Measurements from ENCODE around the gene POLR2I.

Gene POLR2I

DNA sequence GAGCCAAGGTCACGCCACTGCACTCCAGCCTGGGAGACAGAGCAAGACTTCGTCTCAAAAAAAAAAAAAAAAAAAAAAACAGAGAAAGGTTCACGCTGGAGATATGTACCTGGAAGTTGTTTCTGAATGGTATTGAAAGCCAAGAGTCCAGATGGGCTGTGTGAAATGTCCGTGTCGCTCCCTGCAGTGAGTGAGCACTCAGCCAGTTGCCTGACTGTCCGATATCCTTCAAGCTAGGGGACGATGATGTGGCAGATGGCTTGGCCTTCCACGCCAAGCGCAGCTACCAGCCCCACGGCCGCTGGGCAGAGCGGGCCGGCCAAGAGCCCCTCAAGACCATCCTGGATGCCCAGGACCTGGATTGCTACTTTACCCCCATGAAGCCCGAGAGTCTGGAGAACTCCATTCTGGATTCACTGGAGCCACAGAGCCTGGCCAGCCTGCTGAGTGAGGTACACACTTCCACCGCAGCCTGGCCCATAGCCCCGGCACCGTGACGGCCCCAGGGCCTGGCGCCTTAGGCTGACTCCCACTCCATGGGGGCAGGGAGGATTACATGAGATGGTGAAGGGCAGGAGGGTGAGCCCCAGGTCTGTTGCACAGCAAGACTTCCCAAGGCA lies 15.4 kb downstream of the POLR2I start:
- H3K27ac Mint-ChIP-seq = no peak overlapping the region
- no peaks in the 10 kb centered on the region for H3K4me1 Mint-ChIP-seq
- H3K9me3 Mint-ChIP-seq = no peaks in the 10 kb centered on the region
- DNase-seq = no peak
- ATAC-seq = no peak
- H3K27me3 Mint-ChIP-seq = no peaks in the 10 kb centered on the region
- H3K4me3 Mint-ChIP-seq = no peak overlapping the region
- peaks cover 21% of the 10 kb centered on the region for H3K36me3 Mint-ChIP-seq (ENCODE audit: low read depth)

DNA sequence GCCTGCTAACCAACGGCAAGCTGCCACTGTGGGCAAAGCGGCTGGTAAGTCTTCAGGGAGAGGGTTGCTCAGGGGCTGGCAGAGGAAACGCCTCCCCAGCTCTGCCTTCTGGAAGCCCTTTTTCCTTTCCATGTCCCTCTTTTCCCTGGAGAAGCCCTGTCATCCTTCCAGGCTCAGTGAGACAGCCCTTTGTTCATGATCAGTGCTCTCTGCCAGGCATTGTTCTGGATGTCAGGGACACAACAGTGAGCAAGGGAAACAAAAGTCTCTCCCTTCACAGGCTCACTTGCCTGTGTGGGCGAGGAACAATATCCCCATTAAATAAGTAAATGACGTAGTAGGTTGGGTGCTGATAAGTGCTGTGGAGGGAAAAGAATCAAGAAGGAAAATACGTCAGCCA lies 17.6 kb downstream of the POLR2I start:
- Mint-ChIP-seq H3K36me3 (ENCODE audit: low read depth) (peaks cover 31% of the 10 kb centered on the region), H3K4me3 (no peak overlapping the region), H3K27me3 (no peaks in the 10 kb centered on the region), H3K27ac (no peak overlapping the region), H3K4me1 (peaks cover 18% of the 10 kb centered on the region), H3K9me3 (no peaks in the 10 kb centered on the region)
- DNase-seq = no peak
- no peak for ATAC-seq

DNA sequence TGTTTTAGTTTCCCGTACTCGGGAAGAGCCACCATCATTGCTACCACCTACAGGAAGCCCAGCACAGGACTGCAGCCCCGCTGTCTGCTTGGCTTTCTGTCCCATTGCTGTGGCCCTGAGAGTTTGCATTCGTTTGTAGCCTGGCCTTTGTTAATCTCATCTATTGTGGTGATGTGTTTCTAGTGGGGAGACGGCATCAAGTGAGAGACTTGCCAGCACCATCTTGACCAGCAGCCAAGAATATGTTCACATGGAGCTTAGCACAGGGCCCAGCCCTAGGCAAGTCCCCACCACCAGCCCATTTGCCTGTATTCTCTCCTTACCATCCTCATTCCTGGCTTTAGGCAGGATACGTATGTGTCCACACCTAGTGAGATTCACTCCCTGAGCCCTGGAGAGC lies 21.0 kb downstream of the POLR2I start:
- Mint-ChIP-seq H3K4me1 (peaks cover 23% of the 10 kb centered on the region), H3K27ac (no peak overlapping the region), H3K9me3 (no peaks in the 10 kb centered on the region), H3K4me3 (no peak overlapping the region), H3K27me3 (no peaks in the 10 kb centered on the region), H3K36me3 (ENCODE audit: low read depth) (peaks cover 39% of the 10 kb centered on the region)
- no peak for DNase-seq
- no peak for ATAC-seq

DNA sequence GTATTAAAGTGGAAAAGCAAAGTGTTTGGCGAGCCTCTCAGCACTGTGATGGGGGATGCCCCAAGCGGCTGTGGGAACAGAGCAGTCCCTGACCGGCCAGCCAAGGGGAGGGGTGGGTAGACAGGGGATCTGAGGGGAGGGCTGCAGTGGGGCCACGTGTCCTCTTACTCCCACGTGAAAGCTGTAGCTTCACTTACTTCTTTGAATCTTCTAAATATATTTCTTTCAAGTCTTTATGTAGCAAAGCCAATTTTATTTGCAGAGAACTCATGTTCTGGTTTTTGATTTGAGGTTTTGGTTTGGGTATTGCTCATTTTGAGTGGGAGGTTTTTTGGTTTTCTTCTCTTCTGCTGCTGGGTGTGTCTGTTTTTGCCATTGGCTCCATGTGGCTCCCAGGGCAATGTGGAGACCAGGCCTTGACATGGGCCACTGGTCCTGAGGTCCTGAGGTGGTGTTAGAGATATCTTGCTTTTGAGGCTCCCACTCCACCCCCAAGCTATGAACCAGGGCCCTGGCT lies 21.5 kb downstream of the POLR2I start:
- no peaks in the 10 kb centered on the region for H3K9me3 Mint-ChIP-seq
- H3K36me3 Mint-ChIP-seq (ENCODE audit: low read depth) = peaks cover 37% of the 10 kb centered on the region
- no peak overlapping the region for H3K4me3 Mint-ChIP-seq
- peak; percentile 74 for ATAC-seq
- peak; percentile 37 for DNase-seq
- no peaks in the 10 kb centered on the region for H3K27me3 Mint-ChIP-seq
- H3K27ac Mint-ChIP-seq = peak overlapping the region; percentile 65
- peaks cover 23% of the 10 kb centered on the region for H3K4me1 Mint-ChIP-seq

DNA sequence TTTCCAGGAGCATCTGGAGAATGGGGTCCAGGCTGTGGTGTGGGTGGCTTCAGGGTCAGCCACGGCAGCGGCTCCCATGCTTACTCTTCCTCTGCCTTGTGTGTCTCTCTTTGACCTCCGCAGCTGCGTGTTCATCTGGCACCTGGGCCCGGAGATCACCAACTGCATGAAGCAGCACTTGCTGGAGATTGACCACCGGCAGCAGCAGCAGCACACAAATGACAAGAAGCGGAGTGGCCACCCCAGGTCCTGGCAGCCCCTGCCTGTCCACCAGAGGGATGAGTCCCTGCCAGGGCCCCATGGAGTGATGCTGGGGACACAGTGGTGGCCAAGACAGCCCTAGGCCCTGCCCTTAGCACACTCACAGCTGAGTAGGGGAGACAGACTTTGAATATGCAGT lies 22.1 kb downstream of the POLR2I start:
- DNase-seq (no peak), ATAC-seq (peak; percentile 29)
- Mint-ChIP-seq H3K4me3 (no peak overlapping the region), H3K4me1 (peaks cover 23% of the 10 kb centered on the region), H3K9me3 (no peaks in the 10 kb centered on the region), H3K27me3 (no peaks in the 10 kb centered on the region), H3K36me3 (ENCODE audit: low read depth) (peaks cover 40% of the 10 kb centered on the region), H3K27ac (peak overlapping the region; percentile 56)

DNA sequence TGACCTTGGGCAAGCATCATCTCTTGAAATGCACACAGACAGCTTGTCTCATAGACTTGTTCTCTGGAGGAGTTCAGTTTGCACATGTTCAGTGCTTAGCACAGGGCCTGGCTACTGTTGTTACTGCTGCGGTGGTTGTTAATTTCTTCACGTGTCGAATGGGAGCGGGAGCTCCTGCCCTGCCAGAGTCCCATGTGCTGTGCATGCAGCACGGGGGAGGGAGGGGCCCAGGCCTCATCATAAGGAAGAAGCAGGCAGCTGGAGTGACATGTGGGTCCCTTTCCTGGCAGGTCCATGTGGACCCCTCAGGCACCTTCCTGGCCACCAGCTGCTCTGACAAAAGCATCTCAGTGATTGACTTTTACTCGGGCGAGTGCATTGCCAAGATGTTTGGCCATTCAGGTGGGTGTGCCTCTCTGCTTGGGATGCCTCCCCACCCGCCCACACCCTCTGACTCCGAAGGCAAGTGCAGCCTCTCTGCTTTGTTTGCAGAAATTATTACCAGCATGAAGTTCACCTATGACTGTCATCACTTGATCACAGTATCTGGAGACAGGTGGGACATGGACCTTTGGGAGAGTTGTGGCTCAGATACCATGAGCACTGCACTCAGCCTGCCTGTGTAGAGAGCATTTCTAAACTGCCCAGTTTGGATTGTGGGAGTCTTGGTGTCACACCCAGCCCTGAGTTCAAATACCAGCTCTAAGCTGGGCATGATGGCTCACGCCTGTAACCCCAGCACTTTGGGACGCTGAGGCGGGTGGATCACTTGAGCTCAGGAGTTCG lies 23.6 kb downstream of the POLR2I start:
- Mint-ChIP-seq H3K9me3 (no peaks in the 10 kb centered on the region), H3K36me3 (ENCODE audit: low read depth) (peaks cover 33% of the 10 kb centered on the region), H3K4me3 (no peak overlapping the region), H3K27me3 (no peaks in the 10 kb centered on the region), H3K4me1 (peaks cover 23% of the 10 kb centered on the region), H3K27ac (no peak overlapping the region)
- no peak for ATAC-seq
- no peak for DNase-seq

DNA sequence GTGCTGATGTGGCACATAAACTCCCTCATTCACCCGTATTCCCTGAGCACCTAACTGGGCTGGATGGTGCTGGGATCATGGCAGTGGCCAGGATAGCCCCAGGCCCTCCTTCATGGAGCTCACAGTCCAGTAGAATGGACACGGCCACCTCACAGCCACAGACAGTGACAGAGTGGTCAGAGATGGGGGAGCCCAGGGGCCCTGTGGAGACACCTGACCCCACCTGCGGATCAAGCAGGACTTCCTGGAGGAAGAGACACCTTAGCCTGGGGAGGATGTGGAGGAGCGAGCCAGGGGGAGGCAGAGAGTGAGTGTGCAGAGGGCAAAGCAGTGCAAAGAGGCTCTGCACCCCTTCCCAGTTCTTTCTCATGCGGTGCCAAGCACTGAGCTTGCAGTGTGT lies 24.8 kb downstream of the POLR2I start:
- peaks cover 23% of the 10 kb centered on the region for H3K4me1 Mint-ChIP-seq
- no peaks in the 10 kb centered on the region for H3K27me3 Mint-ChIP-seq
- no peaks in the 10 kb centered on the region for H3K9me3 Mint-ChIP-seq
- DNase-seq (no peak), ATAC-seq (no peak)
- peaks cover 36% of the 10 kb centered on the region for H3K36me3 Mint-ChIP-seq (ENCODE audit: low read depth)
- H3K4me3 Mint-ChIP-seq = no peak overlapping the region
- H3K27ac Mint-ChIP-seq = no peak overlapping the region

DNA sequence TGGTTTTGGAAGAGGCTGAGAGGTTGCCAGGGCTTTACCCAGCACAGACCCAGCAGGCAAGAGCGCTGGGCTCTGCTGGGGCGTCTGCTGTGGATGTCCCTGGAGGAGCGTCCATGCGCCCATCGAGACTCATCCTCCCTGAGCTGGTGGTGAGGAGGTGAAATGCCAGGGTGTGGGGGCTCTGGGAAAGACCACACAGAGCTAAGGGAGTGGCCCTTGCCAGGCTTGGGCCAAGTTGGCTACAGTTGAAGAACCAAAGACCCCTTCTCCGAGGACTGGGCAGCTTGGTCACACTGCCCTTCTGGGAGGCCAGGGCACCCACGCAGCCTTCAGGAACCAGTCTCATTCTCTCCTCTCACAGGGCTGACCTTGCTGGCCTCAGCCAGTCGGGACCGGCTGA lies 28.3 kb downstream of the POLR2I start:
- H3K27me3 Mint-ChIP-seq = no peaks in the 10 kb centered on the region
- no peak for DNase-seq
- H3K36me3 Mint-ChIP-seq (ENCODE audit: low read depth) = peaks cover 45% of the 10 kb centered on the region

DNA sequence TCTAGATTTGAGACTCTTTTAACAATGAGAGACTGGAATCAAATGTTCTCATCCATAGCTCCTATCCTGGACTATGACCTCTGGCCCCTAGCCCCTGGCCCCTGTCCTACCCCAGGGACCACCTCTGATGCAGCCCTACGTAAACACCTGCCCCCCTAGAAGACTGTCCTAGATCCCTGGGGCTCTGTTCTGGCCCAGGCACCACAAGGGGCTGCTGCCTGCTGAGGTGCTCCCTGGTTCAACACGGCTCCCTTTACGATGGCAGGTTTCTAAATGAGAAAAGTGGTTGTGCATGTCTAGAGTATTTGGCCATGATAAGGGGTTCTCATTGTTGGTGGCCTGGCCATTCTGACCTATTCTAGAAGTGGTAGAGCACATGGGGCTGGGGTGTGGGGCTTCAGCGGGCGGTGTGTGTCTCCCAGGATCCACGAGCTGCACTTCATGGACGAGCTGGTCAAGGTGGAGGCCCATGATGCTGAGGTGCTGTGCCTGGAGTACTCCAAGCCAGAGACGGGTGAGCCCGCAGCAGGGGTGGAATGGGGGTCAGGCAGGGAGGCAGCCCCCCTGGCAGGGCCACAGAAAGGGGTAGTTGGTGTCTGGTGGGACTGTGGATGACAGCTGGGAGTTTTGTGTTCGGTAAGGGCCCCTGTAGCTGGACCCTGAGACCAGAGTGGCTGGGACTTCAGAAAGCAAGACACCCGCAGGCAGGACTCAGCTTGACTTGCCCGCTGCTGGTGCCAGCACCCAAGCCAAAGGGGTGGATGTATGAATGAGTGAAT lies 30.3 kb downstream of the POLR2I start:
- H3K27me3 Mint-ChIP-seq = no peaks in the 10 kb centered on the region
- no peaks in the 10 kb centered on the region for H3K4me1 Mint-ChIP-seq
- H3K27ac Mint-ChIP-seq = no peak overlapping the region
- H3K4me3 Mint-ChIP-seq = no peak overlapping the region
- ATAC-seq (no peak), DNase-seq (no peak)
- H3K9me3 Mint-ChIP-seq = no peaks in the 10 kb centered on the region
- H3K36me3 Mint-ChIP-seq (ENCODE audit: low read depth) = peaks cover 51% of the 10 kb centered on the region

More for the DNA sequence above, 28.3 kb downstream of the POLR2I start:
- no peaks in the 10 kb centered on the region for H3K9me3 Mint-ChIP-seq
- H3K27ac Mint-ChIP-seq = no peak overlapping the region
- no peak overlapping the region for H3K4me3 Mint-ChIP-seq
- no peaks in the 10 kb centered on the region for H3K4me1 Mint-ChIP-seq
- no peak for ATAC-seq

DNA sequence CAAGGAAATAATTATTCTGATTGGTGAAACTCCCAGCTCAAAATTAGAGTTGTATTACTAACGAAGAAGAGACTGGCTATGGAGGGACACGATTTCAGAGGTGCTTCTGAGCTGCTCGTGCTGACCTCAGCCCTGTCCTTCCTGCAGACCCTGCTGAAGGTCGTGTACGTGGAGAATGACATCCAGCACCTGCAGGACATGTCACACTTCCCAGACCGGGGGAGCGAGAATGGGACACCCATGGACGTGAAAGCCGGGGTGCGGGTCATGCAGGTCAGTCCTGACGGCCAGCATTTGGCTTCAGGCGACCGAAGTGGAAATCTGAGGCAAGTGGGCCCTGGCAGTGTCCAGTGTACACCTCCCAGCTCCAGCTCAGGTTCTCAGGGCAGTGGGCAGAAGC lies 31.8 kb downstream of the POLR2I start:
- ATAC-seq (no peak), DNase-seq (no peak)
- Mint-ChIP-seq H3K4me3 (no peak overlapping the region), H3K36me3 (ENCODE audit: low read depth) (peaks cover 44% of the 10 kb centered on the region), H3K27ac (no peak overlapping the region), H3K9me3 (no peaks in the 10 kb centered on the region), H3K4me1 (no peaks in the 10 kb centered on the region), H3K27me3 (no peaks in the 10 kb centered on the region)

DNA sequence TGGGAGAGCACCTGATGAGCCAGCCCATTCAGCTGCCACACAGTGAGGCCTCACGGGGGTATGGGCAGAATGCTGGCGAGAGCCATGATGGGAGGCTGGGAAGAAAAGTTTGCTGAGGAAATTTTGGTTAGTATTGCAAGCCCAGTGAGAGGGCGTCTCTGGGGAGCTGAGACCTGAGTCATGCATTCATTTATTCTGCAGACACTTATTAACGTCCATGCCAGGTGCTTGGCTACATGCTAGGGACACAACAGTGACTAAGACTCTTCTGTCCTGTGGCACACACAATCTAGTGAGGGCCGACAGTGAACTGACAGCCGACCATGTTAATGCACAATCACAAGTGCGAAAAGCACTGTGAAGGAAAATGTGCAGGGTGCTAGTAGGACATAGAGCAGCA lies 32.8 kb downstream of the POLR2I start:
- H3K9me3 Mint-ChIP-seq = no peaks in the 10 kb centered on the region

DNA sequence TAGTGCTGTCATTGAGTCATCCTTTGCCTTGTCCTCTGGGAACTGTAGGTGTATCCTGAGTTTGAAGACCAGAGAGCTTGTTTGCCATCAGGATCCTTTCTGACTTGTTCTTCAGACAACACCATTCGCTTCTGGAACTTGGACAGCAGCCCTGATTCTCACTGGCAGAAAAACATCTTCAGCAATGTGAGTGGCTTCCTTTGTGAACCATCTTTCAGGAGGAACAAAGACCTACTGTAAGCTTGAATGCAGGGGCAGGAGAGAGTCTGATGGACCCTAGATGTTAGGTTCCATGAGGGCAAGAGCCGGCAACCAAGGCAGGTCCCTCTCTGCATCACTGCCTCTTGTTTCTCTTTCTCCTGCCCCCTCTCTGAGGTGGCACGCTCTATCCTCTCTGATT lies 33.3 kb downstream of the POLR2I start:
- Mint-ChIP-seq H3K4me1 (no peaks in the 10 kb centered on the region), H3K4me3 (no peak overlapping the region), H3K36me3 (ENCODE audit: low read depth) (peaks cover 45% of the 10 kb centered on the region), H3K9me3 (no peaks in the 10 kb centered on the region), H3K27me3 (no peaks in the 10 kb centered on the region), H3K27ac (no peak overlapping the region)
- DNase-seq (no peak), ATAC-seq (no peak)

More for the DNA sequence above, 32.8 kb downstream of the POLR2I start:
- Mint-ChIP-seq H3K4me3 (no peak overlapping the region), H3K27ac (no peak overlapping the region), H3K4me1 (no peaks in the 10 kb centered on the region), H3K36me3 (ENCODE audit: low read depth) (peaks cover 43% of the 10 kb centered on the region), H3K27me3 (no peaks in the 10 kb centered on the region)
- DNase-seq (no peak), ATAC-seq (no peak)

DNA sequence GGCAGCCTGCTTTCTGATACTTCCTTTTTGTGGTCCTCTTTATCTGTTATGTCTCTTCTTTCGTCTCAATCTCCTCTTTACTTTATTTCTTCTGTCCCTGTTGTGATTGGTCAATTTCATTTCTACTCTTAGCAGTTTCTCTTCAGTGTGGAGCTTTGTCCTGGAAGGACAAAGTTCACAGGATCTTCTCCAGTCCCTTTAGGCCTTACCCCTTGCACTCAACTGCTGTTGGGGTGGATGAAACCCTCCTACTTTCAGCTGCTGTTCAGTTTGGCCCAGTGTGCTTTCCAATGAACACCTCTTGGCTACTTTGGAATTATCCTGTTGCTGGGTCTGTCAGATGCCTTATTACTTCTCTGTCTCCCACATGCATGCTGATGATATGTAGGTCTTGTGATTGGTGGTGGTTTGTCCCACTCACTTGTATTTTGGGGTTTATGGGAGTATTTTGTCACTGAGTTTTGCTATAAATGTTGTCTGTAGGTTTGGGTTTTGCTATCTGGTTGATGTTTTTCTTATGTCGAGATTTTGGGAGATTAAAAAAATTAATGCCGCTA lies 35.2 kb downstream of the POLR2I start:
- Mint-ChIP-seq H3K27me3 (no peaks in the 10 kb centered on the region), H3K4me3 (no peak overlapping the region), H3K27ac (no peak overlapping the region), H3K9me3 (no peaks in the 10 kb centered on the region), H3K36me3 (ENCODE audit: low read depth) (peaks cover 36% of the 10 kb centered on the region), H3K4me1 (no peaks in the 10 kb centered on the region)
- ATAC-seq = no peak
- DNase-seq = no peak

DNA sequence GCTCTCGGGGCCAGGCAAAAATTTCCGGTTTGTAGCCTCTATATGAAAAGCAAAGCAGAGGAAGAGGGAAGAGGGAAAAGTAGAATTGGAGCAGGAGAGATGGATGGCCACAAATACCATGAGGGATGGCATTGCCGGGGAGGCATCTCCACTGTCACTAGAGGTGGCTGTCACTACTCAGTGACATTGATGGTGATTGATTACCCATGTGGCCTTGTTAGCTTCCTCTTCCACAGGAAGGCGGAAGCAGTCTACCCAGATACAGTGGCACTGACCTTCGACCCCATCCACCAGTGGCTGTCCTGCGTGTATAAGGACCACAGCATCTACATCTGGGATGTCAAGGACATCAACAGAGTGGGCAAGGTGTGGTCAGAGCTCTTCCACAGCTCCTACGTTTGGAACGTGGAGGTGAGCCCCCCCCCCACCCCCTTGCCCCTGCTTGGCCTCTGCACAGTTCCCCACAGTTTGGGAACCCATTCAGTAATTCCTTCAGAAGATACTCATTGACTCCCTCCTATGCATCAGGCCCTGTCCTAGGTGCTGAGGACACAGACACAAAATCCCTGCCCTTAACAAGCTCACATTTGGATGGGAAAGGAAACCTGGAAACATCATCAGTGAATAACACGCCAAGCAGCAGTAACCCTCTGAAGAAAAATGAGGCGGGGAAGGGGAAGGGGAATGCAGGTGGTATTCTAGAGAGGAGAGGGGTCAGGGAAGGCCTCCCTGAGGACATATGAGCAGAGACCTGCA lies 41.4 kb downstream of the POLR2I start:
- no peak overlapping the region for H3K27ac Mint-ChIP-seq
- peaks cover 29% of the 10 kb centered on the region for H3K36me3 Mint-ChIP-seq (ENCODE audit: low read depth)
- peaks cover 2% of the 10 kb centered on the region for H3K4me1 Mint-ChIP-seq
- no peaks in the 10 kb centered on the region for H3K9me3 Mint-ChIP-seq
- no peak overlapping the region for H3K4me3 Mint-ChIP-seq
- DNase-seq = no peak
- no peaks in the 10 kb centered on the region for H3K27me3 Mint-ChIP-seq
- no peak for ATAC-seq

Measured in activated naive CD8-positive, alpha-beta T cell treated with anti-CD3 and anti-CD28 coated beads, Interleukin-2, amount 50 U/mL, for 24 hours (primary cell).